Keratinocyte (primary cell): ENCODE data around the gene SEMA4D. TPM values are rescaled to one million over a fixed set of nuclear protein-coding genes. Genes with fewer than 3 reads are reported as not detected.

Source experiments
- DNase-seq: peaks from one replicate; pipeline ENCODE4 v3.0.0-alpha.2; 2011; ENCODE audit warnings: low read depth, missing footprints, low spot score
- FAIRE-seq: peaks from 2 replicates; lab custom pipeline; 2011; peaks lifted over from hg19 to GRCh38; lab: Jason Lieb, UNC
- H2AFZ ChIP-seq: 2 replicates; pipeline ENCODE4 v1.6.0; 2012; ENCODE audit warnings: low read length, control low read depth, inconsistent platforms; ENCODE audit not compliant: control insufficient read depth
- H3K27ac ChIP-seq: 2 replicates; pipeline ENCODE4 v1.5.1; 2011; ENCODE audit warnings: low read length; ENCODE audit not compliant: control insufficient read depth, insufficient read depth
- H3K27me3 ChIP-seq: 3 replicates; pipeline ENCODE4 v1.6.0; 2011; ENCODE audit warnings: low read length; ENCODE audit not compliant: control insufficient read depth, insufficient read depth; ENCODE audit errors: extremely low read depth
- H3K36me3 ChIP-seq, 2 experiments: 2 replicates in 1 of 2; 3 replicates in 1 of 2; pipeline ENCODE4 v1.5.1; 2011; ENCODE audit warnings: low read length in 2 of 2, mild to moderate bottlenecking in 1 of 2; ENCODE audit not compliant: control insufficient read depth in 2 of 2, insufficient read depth in 2 of 2; ENCODE audit errors: extremely low read depth in 1 of 2
- H3K4me1 ChIP-seq: 3 replicates; pipeline ENCODE4 v1.5.1; 2011; ENCODE audit warnings: low read length; ENCODE audit not compliant: control insufficient read depth, insufficient read depth; ENCODE audit errors: extremely low read depth
- H3K4me2 ChIP-seq: 3 replicates; pipeline ENCODE4 v1.6.0; 2011; ENCODE audit warnings: low read depth, low read length; ENCODE audit not compliant: control insufficient read depth, insufficient read depth; ENCODE audit errors: extremely low read depth
- H3K4me3 ChIP-seq, 3 experiments: fragments of 200-600 bp in 1 of 3; sonication (generic) in 1 of 3; 2 replicates in 2 of 3; 3 replicates in 1 of 3; pipeline ENCODE4 v1.5.1; 2011 to 2016; ENCODE audit warnings: low read length in 3 of 3, mild to moderate bottlenecking in 3 of 3, control low read depth in 2 of 3, inconsistent platforms in 1 of 3, low read depth in 1 of 3, mixed read lengths in 1 of 3, mixed run types in 1 of 3, moderate library complexity in 1 of 3; ENCODE audit not compliant: control insufficient read depth in 2 of 3, insufficient read depth in 2 of 3; ENCODE audit errors: extremely low read depth in 1 of 3
- H3K79me2 ChIP-seq: 2 replicates; pipeline ENCODE4 v1.6.0; 2012; ENCODE audit warnings: low read length; ENCODE audit not compliant: control insufficient read depth, insufficient read depth
- H3K9ac ChIP-seq: 3 replicates; pipeline ENCODE4 v1.6.0; 2011; ENCODE audit warnings: low read length; ENCODE audit not compliant: control insufficient read depth, insufficient read depth; ENCODE audit errors: extremely low read depth
- H3K9me1 ChIP-seq: 3 replicates; pipeline ENCODE4 v1.6.0; 2011; ENCODE audit warnings: low read length; ENCODE audit not compliant: control insufficient read depth, insufficient read depth; ENCODE audit errors: extremely low read depth
- H3K9me3 ChIP-seq: 2 replicates; pipeline ENCODE4 v1.5.1; 2012; ENCODE audit warnings: low read depth, low read length; ENCODE audit not compliant: control insufficient read depth
- H4K20me1 ChIP-seq: 3 replicates; pipeline ENCODE4 v1.6.0; 2011; ENCODE audit warnings: low read length; ENCODE audit not compliant: control insufficient read depth, insufficient read depth; ENCODE audit errors: extremely low read depth
- EZH2 ChIP-seq: IDR thresholded peaks from one replicate; pipeline ENCODE4 v1.6.1; 2012; ENCODE audit warnings: inconsistent platforms, mild to moderate bottlenecking, low read length, moderate library complexity
- dilution Hi-C: fragments of 300-500 bp; cut with MboI; formaldehyde crosslinking; loops from one replicate; pipeline ENCODE4 v1.7.0; 2020; ENCODE audit warnings: low sequenced_read_pairs; ENCODE audit not compliant: extremely low pct_ligation_motif_present
- polyA plus RNA-seq, 5 experiments: library from polyadenylated mRNA; depleted of rRNA in 3 of 5; stranded (reverse) in 3 of 5; stranded (forward) in 1 of 5; unstranded in 1 of 5; fragments of >200 nt; gene quantifications; 1 replicate in 1 of 5; 2 replicates in 3 of 5; 3 replicates in 1 of 5; pipeline versions ENCODE4 v1.2.1 to v1.2.3, GENCODE V29; 2011 to 2012; ENCODE audit warnings: missing spikeins in 2 of 5, low read depth in 1 of 5, low replicate concordance in 1 of 5
- TF ChIP-seq, protein P1 (sequence below), 3 experiments: IDR thresholded peaks in 1 of 3; conservative IDR thresholded peaks in 1 of 3; optimal IDR thresholded peaks in 1 of 3; 2 replicates in 2 of 3; 3 replicates in 1 of 3; pipeline versions ENCODE3 to v1.5.1; 2011; ENCODE audit warnings: low read length in 3 of 3, mild to moderate bottlenecking in 3 of 3, moderate library complexity in 2 of 3, control low read depth in 1 of 3, inconsistent platforms in 1 of 3; ENCODE audit not compliant: insufficient read depth in 2 of 3; ENCODE audit errors: extremely low read depth in 1 of 3

SEMA4D gene
- polyA plus RNA-seq, 1 donor (not counting 4 experiments of a cell fraction or from before 2014, with no cell fraction given) = 0.43 TPM

GRCh38 chr9:89449261-89449671, 48.6 kb downstream of the SEMA4D start:
- Histone ChIP-seq H3K36me3 (no peaks in the 10 kb centered on the region), H3K4me3 (no peak overlapping the region), H3K4me1 (no peaks in the 10 kb centered on the region), H3K9ac (no peak overlapping the region), H3K9me1 (no peaks in the 10 kb centered on the region), H3K79me2 (no peaks in the 10 kb centered on the region), H3K9me3 (no peaks in the 10 kb centered on the region), H4K20me1 (no peaks in the 10 kb centered on the region), H3K4me2 (no peak overlapping the region), H2AFZ (no peak overlapping the region), H3K27me3 (no peaks in the 10 kb centered on the region), H3K27ac (no peak overlapping the region)
- dilution Hi-C loops = no loop called here
- no peak for TF ChIP-seq EZH2
- TF ChIP-seq, protein P1, sequence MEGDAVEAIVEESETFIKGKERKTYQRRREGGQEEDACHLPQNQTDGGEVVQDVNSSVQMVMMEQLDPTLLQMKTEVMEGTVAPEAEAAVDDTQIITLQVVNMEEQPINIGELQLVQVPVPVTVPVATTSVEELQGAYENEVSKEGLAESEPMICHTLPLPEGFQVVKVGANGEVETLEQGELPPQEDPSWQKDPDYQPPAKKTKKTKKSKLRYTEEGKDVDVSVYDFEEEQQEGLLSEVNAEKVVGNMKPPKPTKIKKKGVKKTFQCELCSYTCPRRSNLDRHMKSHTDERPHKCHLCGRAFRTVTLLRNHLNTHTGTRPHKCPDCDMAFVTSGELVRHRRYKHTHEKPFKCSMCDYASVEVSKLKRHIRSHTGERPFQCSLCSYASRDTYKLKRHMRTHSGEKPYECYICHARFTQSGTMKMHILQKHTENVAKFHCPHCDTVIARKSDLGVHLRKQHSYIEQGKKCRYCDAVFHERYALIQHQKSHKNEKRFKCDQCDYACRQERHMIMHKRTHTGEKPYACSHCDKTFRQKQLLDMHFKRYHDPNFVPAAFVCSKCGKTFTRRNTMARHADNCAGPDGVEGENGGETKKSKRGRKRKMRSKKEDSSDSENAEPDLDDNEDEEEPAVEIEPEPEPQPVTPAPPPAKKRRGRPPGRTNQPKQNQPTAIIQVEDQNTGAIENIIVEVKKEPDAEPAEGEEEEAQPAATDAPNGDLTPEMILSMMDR (optimal IDR thresholded peaks at IDR 0.05 in 1 of 3, IDR thresholded peaks at IDR 0.05 in 1 of 3, conservative IDR thresholded peaks at IDR 0.05 in 1 of 3; ENCODE audit: extremely low read depth in 1 of 3, insufficient read depth in 2 of 3, low read length in 3 of 3) = no peak
- no peak for DNase-seq
- FAIRE-seq = no peak

- no peak overlapping the region for H3K4me2 ChIP-seq
- no peaks in the 10 kb centered on the region for H3K9me1 ChIP-seq
- H3K79me2 ChIP-seq = no peaks in the 10 kb centered on the region
- no peak overlapping the region for H2AFZ ChIP-seq
- no peaks in the 10 kb centered on the region for H3K4me1 ChIP-seq
- no peaks in the 10 kb centered on the region for H4K20me1 ChIP-seq
- TF ChIP-seq, protein P1 (optimal IDR thresholded peaks at IDR 0.05 in 1 of 3, IDR thresholded peaks at IDR 0.05 in 1 of 3, conservative IDR thresholded peaks at IDR 0.05 in 1 of 3; ENCODE audit: extremely low read depth in 1 of 3, insufficient read depth in 2 of 3, low read length in 3 of 3) = no peak
- TF ChIP-seq EZH2 = no peak
- dilution Hi-C loops = no loop called here
- no peak overlapping the region for H3K9ac ChIP-seq
- no peak overlapping the region for H3K4me3 ChIP-seq
- DNase-seq (no peak), FAIRE-seq (no peak)
- H3K27me3 ChIP-seq = no peaks in the 10 kb centered on the region
- H3K27ac ChIP-seq = no peak overlapping the region
- H3K36me3 ChIP-seq = no peaks in the 10 kb centered on the region
- no peaks in the 10 kb centered on the region for H3K9me3 ChIP-seq
These were observed 49.1 kb downstream of the SEMA4D start for GRCh38 chr9:89448821-89449220.
